Small intestine (tissue), 7 donors: ENCODE results near the gene SVOPL. TPM values are rescaled to one million over a fixed set of nuclear protein-coding genes. Genes with fewer than 3 reads are reported as not detected.
"Not testable (repeated sequence)": the region's sequence is repeated elsewhere in the genome, so short reads cannot be mapped to it uniquely, and the experiment has no call there.

Experiments used
- DNase-seq, 2 donors: peaks; one replicate each; pipeline versions ENCODE4 v3.0.0 to v3.0.0-alpha.2; 2013
- FAIRE-seq: peaks from 2 replicates; lab custom pipeline; 2012; peaks lifted over from hg19 to GRCh38; lab: Jason Lieb, UNC
- H3K27ac ChIP-seq, 3 donors: one replicate each; pipeline ENCODE4 v1.5.1; 2013; ENCODE audit warnings: low read length in 2 of 3, mild to moderate bottlenecking in 2 of 3, control low read depth in 1 of 3, inconsistent platforms in 1 of 3, low read depth in 1 of 3, moderate library complexity in 1 of 3
- H3K27me3 ChIP-seq, 3 donors: one replicate each; pipeline ENCODE4 v1.6.1; 2013; ENCODE audit warnings: low read length in 3 of 3, inconsistent platforms in 1 of 3; ENCODE audit not compliant: control insufficient read depth in 3 of 3, insufficient read depth in 3 of 3
- H3K36me3 ChIP-seq, 3 donors: one replicate each; pipeline ENCODE4 v1.6.1; 2013; ENCODE audit warnings: low read length in 3 of 3, inconsistent platforms in 1 of 3, low read depth in 1 of 3, mild to moderate bottlenecking in 1 of 3, moderate library complexity in 1 of 3; ENCODE audit not compliant: control insufficient read depth in 3 of 3, insufficient read depth in 2 of 3
- H3K4me1 ChIP-seq, 3 donors: one replicate each; pipeline ENCODE4 v1.6.1; 2013; ENCODE audit warnings: low read length in 2 of 3, inconsistent platforms in 1 of 3, low read depth in 1 of 3, mild to moderate bottlenecking in 1 of 3, moderate library complexity in 1 of 3; ENCODE audit not compliant: control insufficient read depth in 3 of 3, insufficient read depth in 2 of 3
- H3K4me3 ChIP-seq, 3 donors: one replicate each; pipeline ENCODE4 v1.5.1; 2013; ENCODE audit warnings: low read length in 3 of 3, control low read depth in 1 of 3, inconsistent platforms in 1 of 3, low read depth in 1 of 3, mild to moderate bottlenecking in 1 of 3, moderate library complexity in 1 of 3
- H3K9me3 ChIP-seq, 2 donors: one replicate each; pipeline ENCODE4 v1.6.1; 2013; ENCODE audit warnings: low read depth in 1 of 2, low read length in 1 of 2; ENCODE audit not compliant: control insufficient read depth in 2 of 2, insufficient read depth in 1 of 2
- WGBS, 3 donors: extraction: QIAGEN DNeasy Blood & Tissue Kit; methylation state at CpG; one replicate each; pipeline ENCODE4 v1.1.7; 2013; 5-methylcytosine and 5-hydroxymethylcytosine counted together
- polyA plus RNA-seq, 4 donors: library from polyadenylated mRNA; stranded (reverse) in 3 of 4; unstranded in 1 of 4; fragments of 200-250 nt in 3 of 4; fragments of 120-200 nt in 1 of 4; gene quantifications; one replicate each; pipeline versions ENCODE4 v1.2.1 to v1.2.3, GENCODE V29; 2013
- donor health status: healthy with polysubstance abuse.
- donor health status: control.
- donor health status: control.
- donor health status: Bipolar disorder and iron deficiency.
- donor health status: healthy.

SVOPL gene
- polyA plus RNA-seq, 4 donors: 0.10 to 7.6 TPM; not detected in 2

DNA sequence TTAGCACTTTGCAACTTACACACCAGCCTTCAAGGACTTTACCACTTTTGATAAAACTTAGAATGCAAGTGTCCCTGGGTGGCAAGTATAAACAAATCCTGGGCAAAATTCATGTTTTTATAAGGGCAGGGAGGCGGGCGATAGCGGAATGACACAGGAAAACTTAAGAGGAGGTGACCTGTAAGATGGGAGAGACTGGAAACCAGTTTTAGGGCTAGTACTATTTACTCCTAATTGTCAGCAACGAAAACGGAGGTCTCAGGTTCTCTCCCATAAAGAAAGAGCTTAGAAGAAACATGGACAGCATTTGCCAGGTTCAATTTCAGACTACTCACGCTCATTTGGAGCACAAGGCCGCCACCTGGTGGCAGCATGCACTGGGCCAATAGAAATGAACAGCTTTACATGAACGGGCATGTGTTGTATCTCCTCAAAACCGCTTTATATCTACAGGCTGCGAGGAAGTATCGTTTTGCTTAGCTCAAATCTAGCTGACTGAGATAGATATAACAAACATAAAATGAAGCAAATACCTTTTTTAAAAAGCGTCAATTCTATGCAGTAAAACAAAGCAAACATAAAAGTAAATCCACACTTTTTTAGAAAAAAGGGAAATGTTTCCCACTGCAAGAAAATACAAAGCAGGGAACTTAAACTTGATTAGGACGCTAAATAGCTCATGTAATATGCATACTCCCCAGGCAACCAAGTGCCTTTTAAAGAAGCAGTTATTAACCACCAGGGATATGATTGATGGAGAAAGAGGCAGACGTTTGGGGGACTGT, 37.6 kb upstream of the SVOPL start:
- Histone ChIP-seq H3K9me3 (peaks cover 0 to 5% of the 10 kb centered on the region in 2 donors), H3K4me1 (peaks cover 0 to 5% (median 0%) of the 10 kb centered on the region in 3 donors), H3K4me3 (no peak overlapping the region), H3K27ac (no peak overlapping the region), H3K27me3 (no peaks in the 10 kb centered on the region), H3K36me3 (no peaks in the 10 kb centered on the region)
- peak; percentile 84 to 93 for DNase-seq
- FAIRE-seq: no peak
- WGBS, 3 donors: 30 to 32% (median 31%) methylated on average over 14 of the region's 14 CpGs

- H3K36me3 ChIP-seq: no peaks in the 10 kb centered on the region
- DNase-seq (peak in 1 of 2 donors; percentile 24), FAIRE-seq (no peak)
Measured at GRCh38 chr7:138738114-138738513, 37.0 kb upstream of the SVOPL start.

GRCh38 chr7:138735399-138735798, 34.2 kb upstream of the SVOPL start:
- Histone ChIP-seq H3K36me3 (no peaks in the 10 kb centered on the region), H3K4me3 (no peak overlapping the region), H3K9me3 (peaks cover 0 to 5% of the 10 kb centered on the region in 2 donors), H3K4me1 (peaks cover 0 to 5% (median 0%) of the 10 kb centered on the region in 3 donors), H3K27ac (no peak overlapping the region), H3K27me3 (no peaks in the 10 kb centered on the region)
- no peak for DNase-seq
- no peak for FAIRE-seq
- 66 to 77% (median 66%) methylated on average over 6 of the region's 6 CpGs for WGBS, 3 donors

More at GRCh38 chr7:138738114-138738513, 37.0 kb upstream of the SVOPL start:
- 71 to 76% (median 73%) methylated on average over 3 of the region's 3 CpGs for WGBS, 3 donors
- no peak overlapping the region for H3K27ac ChIP-seq
- peaks cover 0 to 5% (median 0%) of the 10 kb centered on the region in 3 donors for H3K4me1 ChIP-seq
- no peaks in the 10 kb centered on the region for H3K27me3 ChIP-seq
- H3K9me3 ChIP-seq: peaks cover 0 to 5% of the 10 kb centered on the region in 2 donors
- no peak overlapping the region for H3K4me3 ChIP-seq

DNA sequence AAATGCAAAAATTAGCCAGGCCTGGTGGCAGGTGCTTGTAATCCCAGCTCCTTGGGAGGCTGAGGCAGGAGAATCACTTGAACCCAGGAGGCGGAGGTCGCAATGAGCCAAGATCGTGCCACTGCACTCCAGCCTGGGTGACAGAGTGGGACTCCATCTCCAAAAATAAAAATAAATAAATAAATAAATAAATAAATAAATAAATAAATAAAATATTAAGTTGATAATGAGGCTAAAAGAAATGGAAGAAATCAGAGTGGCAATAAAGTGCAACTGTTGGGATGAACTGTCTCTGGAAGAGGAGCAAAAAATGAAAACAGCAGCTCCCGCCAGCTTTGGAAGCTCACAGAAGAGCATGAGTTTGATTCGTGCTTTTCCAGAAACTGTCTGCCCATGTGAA, 30.6 kb upstream of the SVOPL start:
- H3K4me1 ChIP-seq, H3K27me3 ChIP-seq, H3K27ac ChIP-seq, H3K4me3 ChIP-seq, DNase-seq, H3K9me3 ChIP-seq, H3K36me3 ChIP-seq, FAIRE-seq: not testable (repeated sequence)
- WGBS, 3 donors: 94 to 98% (median 95%) methylated on average over 5 of the region's 5 CpGs

- no peak overlapping the region for H3K27ac ChIP-seq
- H3K36me3 ChIP-seq: no peaks in the 10 kb centered on the region
- no peaks in the 10 kb centered on the region for H3K27me3 ChIP-seq
- 89 to 95% (median 91%) methylated on average over 9 of the region's 9 CpGs for WGBS, 3 donors
- H3K4me1 ChIP-seq: no peaks in the 10 kb centered on the region
- FAIRE-seq (no peak), DNase-seq (no peak)
- no peaks in the 10 kb centered on the region for H3K9me3 ChIP-seq
- H3K4me3 ChIP-seq: no peak overlapping the region
Measured at GRCh38 chr7:138729444-138729843, 28.3 kb upstream of the SVOPL start.

DNA sequence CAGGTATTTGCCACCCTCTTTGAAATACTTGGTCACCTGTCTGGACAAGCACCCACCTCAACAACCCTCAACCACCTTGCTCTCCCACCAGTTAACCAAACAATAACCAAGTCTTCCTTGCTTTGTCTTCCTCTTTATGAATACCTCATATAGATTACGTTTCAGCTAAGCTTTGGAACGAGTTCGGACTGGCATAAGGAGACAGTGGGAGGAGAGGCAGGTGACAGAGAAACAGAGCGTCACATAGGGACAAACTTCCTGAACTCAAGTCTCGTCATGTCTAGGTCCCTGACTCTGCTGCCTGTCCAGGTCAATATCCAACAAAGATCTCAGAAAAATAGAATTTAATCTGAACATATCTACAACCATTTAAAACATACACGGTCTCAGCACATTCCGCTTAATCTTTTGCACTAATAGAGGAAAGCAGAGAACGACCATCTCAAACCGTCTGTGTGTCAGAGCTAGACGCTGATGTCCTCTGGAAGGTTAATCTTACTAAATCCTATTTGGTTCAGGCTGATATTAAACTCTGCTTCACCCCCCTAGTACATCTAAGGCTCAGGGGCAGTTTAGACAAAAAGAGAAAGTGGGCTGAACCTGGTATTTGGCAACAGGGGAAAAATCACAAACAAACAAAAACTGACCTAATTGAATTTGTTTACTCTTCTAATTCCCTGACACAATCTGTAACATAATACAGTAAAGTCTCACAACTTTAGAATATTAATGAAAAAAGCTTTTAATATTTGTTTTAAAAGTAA, 26.4 kb upstream of the SVOPL start:
- H3K4me3 ChIP-seq: no peak overlapping the region
- no peak for FAIRE-seq

DNA sequence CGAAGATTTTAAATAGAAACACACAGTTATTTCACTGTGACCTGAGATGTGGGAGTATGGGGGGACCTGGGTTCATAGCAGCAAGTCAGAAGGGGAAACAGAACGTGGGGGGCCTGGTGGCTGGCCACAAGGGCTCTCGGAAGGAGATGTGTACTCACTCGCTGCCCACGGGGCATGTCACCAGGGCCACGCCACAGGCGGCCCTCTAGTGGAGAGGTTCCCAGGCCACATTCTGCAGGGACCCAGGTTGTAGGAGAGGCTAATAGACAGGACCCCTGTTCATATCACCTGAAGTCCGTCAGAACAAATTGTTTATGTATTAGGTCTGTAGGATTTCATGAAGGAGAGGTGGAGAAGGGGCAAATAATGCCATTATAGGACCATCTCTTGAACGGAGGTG, 25.1 kb upstream of the SVOPL start:
- Histone ChIP-seq H3K27ac (no peak overlapping the region), H3K36me3 (no peaks in the 10 kb centered on the region), H3K9me3 (no peaks in the 10 kb centered on the region), H3K27me3 (no peaks in the 10 kb centered on the region), H3K4me1 (no peaks in the 10 kb centered on the region), H3K4me3 (no peak overlapping the region)
- 76 to 81% (median 79%) methylated on average over 9 of the region's 9 CpGs for WGBS, 3 donors
- DNase-seq: no peak
- no peak for FAIRE-seq

More for the DNA sequence above, 26.4 kb upstream of the SVOPL start:
- 40 to 81% (median 55%) methylated on average over 10 of the region's 10 CpGs for whole genome bisulfite sequencing, 3 donors
- no peak overlapping the region for H3K27ac ChIP-seq
- H3K36me3 ChIP-seq: no peaks in the 10 kb centered on the region
- H3K27me3 ChIP-seq: no peaks in the 10 kb centered on the region
- peak; percentile 25 to 26 for DNase-seq
- H3K4me1 ChIP-seq: no peaks in the 10 kb centered on the region
- no peaks in the 10 kb centered on the region for H3K9me3 ChIP-seq

GRCh38 chr7:138720286-138720685, 19.1 kb upstream of the SVOPL start:
- no peak for FAIRE-seq
- Histone ChIP-seq H3K27ac (no peak overlapping the region), H3K9me3 (no peaks in the 10 kb centered on the region), H3K4me1 (no peaks in the 10 kb centered on the region), H3K36me3 (no peaks in the 10 kb centered on the region), H3K4me3 (no peak overlapping the region), H3K27me3 (no peaks in the 10 kb centered on the region)
- WGBS, 3 donors: 70 to 84% (median 82%) methylated on average over 4 of the region's 4 CpGs
- no peak for DNase-seq
